ENCODE results near the gene TNFSF18.
"Not testable (repeated sequence)": the region's sequence is repeated elsewhere in the genome, so short reads cannot be mapped to it uniquely, and the experiment has no call there.

Gene TNFSF18

GRCh38 chr1:173050865-173051264 is at the start of gene TNFSF18:
TSS of gene TNFSF18 (minus strand) at chr1:173050941. CDS start at chr1:173050896, 45 bp downstream.
- FAIRE-seq, result no peak

GRCh38 chr1:173099166-173099565 is 48.4 kb upstream of the TNFSF18 start:
- FAIRE-seq, result no peak

GRCh38 chr1:173098117-173098516 is 47.4 kb upstream of the TNFSF18 start:
- no peak for FAIRE-seq

GRCh38 chr1:173097001-173097400 is 46.3 kb upstream of the TNFSF18 start:
- FAIRE-seq, result no peak

GRCh38 chr1:173095632-173096031 is 44.9 kb upstream of the TNFSF18 start:
- no peak for FAIRE-seq

GRCh38 chr1:173094541-173094940 is 43.8 kb upstream of the TNFSF18 start:
- FAIRE-seq, result no peak

GRCh38 chr1:173093691-173094445 is 43.1 kb upstream of the TNFSF18 start:
- FAIRE-seq, result no peak

GRCh38 chr1:173084292-173084691 is 33.6 kb upstream of the TNFSF18 start:
- no peak for FAIRE-seq

- FAIRE-seq, result no peak
Observed at GRCh38 chr1:173082913-173083312, 32.2 kb upstream of the TNFSF18 start.

GRCh38 chr1:173074217-173074616 is 23.5 kb upstream of the TNFSF18 start:
- FAIRE-seq, result not testable (repeated sequence)

GRCh38 chr1:173064011-173064410 is 13.3 kb upstream of the TNFSF18 start:
- FAIRE-seq, result no peak

- FAIRE-seq, result no peak
Observed at GRCh38 chr1:173063171-173063570, 12.4 kb upstream of the TNFSF18 start.

- no peak for FAIRE-seq
Observed at GRCh38 chr1:173062150-173062938, 11.6 kb upstream of the TNFSF18 start.

- no peak for FAIRE-seq
Observed at GRCh38 chr1:173058556-173058955, 7.8 kb upstream of the TNFSF18 start.

- FAIRE-seq, result no peak
Observed at GRCh38 chr1:173057984-173058383, 7.2 kb upstream of the TNFSF18 start.

- FAIRE-seq, result no peak
Observed at GRCh38 chr1:173056365-173056764, 5.6 kb upstream of the TNFSF18 start.

- no peak for FAIRE-seq
Observed at GRCh38 chr1:173052681-173053196, 2.0 kb upstream of the TNFSF18 start.

- no peak for FAIRE-seq
Observed at GRCh38 chr1:173049322-173049633, 1.5 kb downstream of the TNFSF18 start.

- FAIRE-seq, result no peak
Observed at GRCh38 chr1:173048621-173049321, 2.0 kb downstream of the TNFSF18 start.

GRCh38 chr1:173044656-173045055 is 6.1 kb downstream of the TNFSF18 start:
- FAIRE-seq, result no peak

GRCh38 chr1:173043253-173043652 is 7.5 kb downstream of the TNFSF18 start:
- no peak for FAIRE-seq

- FAIRE-seq, result no peak
Observed at GRCh38 chr1:173042806-173043205, 7.9 kb downstream of the TNFSF18 start.

GRCh38 chr1:173039626-173040025 is 11.1 kb downstream of the TNFSF18 start:
- no peak for FAIRE-seq

Measured in endometrium (tissue), 2 donors.